GM12875 (cell line): Measurements from ENCODE around the gene MMEL1.

Source experiments
- H3K4me3 ChIP-seq: one replicate; pipeline ENCODE4 v1.5.1; 2011; ENCODE audit warnings: low read depth, low read length, control low read depth
- TF ChIP-seq, protein P1 (sequence below): IDR thresholded peaks from 2 replicates; pipeline ENCODE4 v1.5.1; 2011; ENCODE audit warnings: low read depth, mild to moderate bottlenecking, control low read depth, inconsistent platforms, low read length, moderate library complexity, borderline replicate concordance; ENCODE audit not compliant: insufficient read depth

Gene MMEL1

DNA sequence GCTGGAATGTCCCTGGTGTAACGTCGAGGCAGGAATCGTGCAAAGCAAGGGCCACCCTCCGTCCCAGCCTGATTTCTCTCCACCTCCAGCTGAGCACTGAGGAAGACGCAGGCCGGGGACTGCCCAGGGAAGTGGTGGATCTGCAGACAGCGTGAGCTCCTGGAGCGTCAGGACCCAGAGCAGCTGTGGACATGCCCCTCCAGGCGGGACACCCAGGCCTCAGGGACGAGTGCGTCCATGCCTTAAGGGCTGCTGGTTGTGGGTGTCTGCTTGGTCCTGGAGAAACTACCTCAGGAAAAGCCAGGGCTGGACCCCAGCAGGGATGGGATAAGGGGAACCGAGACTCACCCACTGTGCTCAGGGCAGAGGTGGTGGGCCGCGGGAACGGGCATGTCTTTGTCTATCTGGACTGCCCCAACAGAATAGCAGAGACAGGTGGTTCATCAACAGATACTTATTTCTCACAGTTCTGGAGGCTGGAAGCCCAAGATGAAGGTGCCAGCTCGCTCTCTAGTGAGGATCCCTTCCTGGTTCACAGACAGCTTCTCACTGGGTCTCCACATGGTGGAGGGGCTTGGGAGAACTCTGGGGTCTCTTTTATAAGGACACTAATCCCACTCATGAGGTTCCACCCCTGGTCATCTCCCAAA is 5.8 kb upstream of the MMEL1 start:
- no peak overlapping the region for H3K4me3 ChIP-seq
- TF ChIP-seq, protein P1, sequence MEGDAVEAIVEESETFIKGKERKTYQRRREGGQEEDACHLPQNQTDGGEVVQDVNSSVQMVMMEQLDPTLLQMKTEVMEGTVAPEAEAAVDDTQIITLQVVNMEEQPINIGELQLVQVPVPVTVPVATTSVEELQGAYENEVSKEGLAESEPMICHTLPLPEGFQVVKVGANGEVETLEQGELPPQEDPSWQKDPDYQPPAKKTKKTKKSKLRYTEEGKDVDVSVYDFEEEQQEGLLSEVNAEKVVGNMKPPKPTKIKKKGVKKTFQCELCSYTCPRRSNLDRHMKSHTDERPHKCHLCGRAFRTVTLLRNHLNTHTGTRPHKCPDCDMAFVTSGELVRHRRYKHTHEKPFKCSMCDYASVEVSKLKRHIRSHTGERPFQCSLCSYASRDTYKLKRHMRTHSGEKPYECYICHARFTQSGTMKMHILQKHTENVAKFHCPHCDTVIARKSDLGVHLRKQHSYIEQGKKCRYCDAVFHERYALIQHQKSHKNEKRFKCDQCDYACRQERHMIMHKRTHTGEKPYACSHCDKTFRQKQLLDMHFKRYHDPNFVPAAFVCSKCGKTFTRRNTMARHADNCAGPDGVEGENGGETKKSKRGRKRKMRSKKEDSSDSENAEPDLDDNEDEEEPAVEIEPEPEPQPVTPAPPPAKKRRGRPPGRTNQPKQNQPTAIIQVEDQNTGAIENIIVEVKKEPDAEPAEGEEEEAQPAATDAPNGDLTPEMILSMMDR: no peak

DNA sequence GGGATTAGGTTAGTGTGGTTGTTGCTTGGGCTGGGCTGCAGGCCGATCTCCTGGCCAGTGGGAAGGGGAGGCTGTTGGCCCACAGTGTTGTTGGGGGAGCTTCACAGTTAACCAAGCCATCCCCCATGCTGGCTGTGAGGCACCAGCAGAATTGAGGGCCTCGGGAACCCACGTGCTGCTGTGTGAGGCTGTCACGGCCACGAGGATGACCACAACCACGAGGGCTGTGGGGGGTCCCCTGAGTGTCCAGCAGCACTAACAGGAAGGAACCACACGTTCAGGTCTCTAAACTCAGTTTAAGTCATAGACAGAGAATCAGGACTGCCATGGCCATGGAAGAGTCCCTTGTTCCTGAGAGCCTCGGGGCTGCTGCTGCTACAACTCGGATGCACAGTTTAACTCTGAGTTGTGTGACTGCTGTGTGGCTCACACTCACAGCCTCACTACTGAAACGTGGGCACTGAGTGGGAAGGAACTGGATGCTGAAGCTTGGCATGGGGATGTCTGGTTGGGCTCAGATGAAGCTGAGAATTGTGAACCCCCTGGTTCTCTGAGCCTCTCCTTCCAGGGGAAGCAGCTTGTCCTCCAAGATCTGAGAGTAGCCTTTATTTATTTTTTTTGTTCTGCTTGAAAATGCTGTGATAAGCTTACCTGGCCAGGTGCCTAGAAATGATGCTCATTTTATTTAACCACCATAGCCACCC is 4.8 kb upstream of the MMEL1 start:
- TF ChIP-seq, protein P1: no peak
- no peak overlapping the region for H3K4me3 ChIP-seq

DNA sequence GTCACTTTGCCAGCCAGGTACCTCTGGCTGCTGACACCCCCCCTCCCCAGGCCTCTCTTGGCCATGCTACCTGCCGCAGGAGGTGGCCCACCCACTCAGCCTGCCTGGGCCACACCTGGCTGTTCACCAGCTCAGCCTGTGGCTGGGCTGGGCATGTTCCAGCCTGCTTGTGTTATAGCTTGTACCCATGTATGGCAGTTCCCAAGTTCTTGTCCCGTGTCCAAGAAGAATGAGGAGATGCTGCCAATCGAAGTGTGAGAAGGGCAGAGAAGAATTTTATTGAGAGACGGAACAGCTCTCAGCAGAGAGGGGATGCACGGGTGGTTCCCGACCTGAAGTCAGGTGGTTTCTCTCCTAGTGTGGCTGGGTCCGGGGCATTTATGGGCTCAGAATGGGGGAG is 3.9 kb upstream of the MMEL1 start:
- TF ChIP-seq, protein P1: no peak
- no peak overlapping the region for H3K4me3 ChIP-seq

DNA sequence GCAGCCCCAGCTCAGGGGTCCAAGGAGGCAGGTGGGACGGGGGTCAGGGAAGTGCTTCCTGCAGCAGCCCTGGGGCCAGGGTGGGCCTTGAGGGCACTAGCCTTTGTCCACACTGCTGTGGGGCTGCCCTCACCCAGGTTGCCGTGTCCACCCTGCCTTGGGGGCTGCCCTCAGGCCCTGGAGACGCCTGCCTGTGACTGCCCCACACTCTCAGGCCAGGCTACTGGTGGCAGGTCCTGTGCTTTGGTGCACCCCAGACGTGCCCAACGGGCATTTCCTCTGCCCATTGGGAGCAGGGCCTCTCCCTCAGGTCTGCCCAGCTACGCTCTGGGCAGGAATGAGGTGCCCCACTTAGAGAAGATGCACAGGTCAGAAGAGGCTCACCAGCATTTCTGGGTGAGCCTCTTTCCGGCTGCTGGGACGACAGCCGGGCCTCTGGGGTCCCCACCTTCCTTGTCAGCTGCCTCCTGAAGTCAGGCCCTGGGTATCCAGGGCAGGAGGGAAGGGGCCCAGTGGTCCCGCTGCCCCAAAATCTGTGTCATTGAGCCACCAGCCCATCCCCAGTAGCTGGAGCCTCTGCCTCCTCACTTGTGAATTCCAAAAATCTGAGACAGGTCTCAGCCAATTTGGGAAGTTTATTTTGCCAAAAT is 2.7 kb upstream of the MMEL1 start:
- no peak overlapping the region for H3K4me3 ChIP-seq
- TF ChIP-seq, protein P1: no peak

DNA sequence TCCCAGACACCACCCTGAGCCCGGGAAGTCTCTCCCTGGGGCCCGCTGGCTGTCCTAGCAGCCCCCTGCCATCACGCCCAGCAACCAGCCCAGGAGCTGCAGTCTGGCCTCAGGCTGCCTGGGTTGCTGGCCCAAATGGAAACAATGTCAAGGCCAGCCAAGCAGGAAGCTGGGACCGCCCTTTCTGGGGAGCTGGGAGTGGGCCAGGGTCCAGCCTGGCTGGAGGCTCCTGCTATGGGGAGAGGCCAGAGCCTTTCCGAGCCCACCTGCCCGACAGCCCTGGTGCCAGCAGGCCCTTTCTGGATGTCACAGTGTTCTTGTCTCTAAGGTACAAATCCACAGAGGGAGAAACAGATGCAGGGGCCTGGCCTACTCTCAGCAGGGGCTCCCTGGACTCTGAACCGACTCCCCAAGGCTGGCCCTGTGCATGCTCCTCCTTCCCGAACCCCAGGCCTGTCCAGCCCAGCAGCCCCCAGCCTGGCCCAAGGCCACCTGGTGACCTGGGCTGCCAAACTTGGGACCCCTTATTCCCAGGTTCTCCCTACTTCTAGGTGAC is 1.2 kb upstream of the MMEL1 start:
- H3K4me3 ChIP-seq: no peak overlapping the region
- TF ChIP-seq, protein P1: no peak

DNA sequence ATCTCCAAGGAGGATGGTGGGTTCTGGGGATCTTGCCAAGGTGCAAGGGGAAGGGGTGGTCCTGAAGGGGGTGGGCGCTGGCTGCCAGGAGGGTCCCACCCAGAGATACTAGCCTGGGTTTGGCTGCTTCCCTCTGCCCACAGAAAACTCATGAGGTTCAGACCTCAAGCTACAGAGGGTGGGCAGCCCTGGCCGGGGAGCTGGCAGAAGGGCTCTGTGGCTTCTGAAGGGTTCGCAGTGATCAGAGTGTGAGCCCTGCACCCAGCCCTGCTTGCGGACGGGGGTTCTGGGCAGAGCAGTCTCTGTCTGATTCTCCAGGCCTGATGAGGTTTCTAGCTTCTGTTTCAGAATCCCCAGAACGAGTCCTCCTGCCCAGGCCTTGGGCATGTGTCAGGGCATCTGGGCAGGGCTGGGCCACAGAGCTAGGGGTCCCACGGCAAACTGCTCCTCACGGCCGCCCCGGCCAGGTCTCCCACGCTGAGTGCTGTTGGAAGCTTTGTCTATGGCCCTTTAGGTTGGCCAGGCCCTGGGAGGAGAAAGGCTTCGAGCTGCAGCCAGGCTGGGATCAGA is 635 bp upstream of the MMEL1 start:
- no peak overlapping the region for H3K4me3 ChIP-seq
- TF ChIP-seq, protein P1: no peak

DNA sequence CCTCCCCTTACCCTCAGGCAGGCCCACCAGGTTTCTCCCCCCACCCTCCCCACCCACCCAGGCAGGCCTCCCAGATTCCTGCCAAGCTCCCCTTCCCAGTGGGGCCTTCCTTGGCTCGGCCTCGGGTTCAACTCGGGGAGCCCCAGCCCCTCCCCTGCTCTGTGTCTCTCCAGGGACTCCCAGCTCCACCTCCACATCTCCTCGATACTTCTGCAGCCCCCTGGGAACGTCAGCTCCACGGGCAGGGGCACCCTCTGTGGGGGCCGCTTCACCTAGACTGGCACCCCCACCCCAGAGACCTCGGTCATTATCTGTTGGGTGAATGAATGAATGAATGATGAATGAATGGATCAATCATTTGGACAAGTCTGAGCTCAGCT is 775 bp downstream of the MMEL1 start:
- H3K4me3 ChIP-seq: no peak overlapping the region
- TF ChIP-seq, protein P1: no peak
